Measurements from ENCODE around the gene STYX. TPM values are rescaled to one million over a fixed set of nuclear protein-coding genes. Genes with fewer than 3 reads are reported as not detected.

Gene STYX
- total and polyA plus RNA-seq, 2 of the 4 experiments (the other 2 are of a cell fraction), result 5.8 to 7.5 TPM

- no peak overlapping the region for H3K18ac ChIP-seq (ENCODE audit: low read depth, low read length)
- no peak for ATAC-seq (ENCODE audit: low read depth)
- no peak overlapping the region for H2BK15ac ChIP-seq (ENCODE audit: low read depth, low read length)
- no peak overlapping the region for H2BK5ac ChIP-seq (ENCODE audit: low read depth, low read length, poor library complexity, severe bottlenecking)
- no peak overlapping the region for H3K4me2 ChIP-seq (ENCODE audit: low read depth, low read length)
- H3K27ac ChIP-seq (ENCODE audit: insufficient read depth, low read length), result no peak overlapping the region
- no peaks in the 10 kb centered on the region for H3K9me3 ChIP-seq (ENCODE audit: control insufficient read depth, insufficient read depth, low read length)
- DNase-seq, result no peak
- peaks cover 6 to 20% of the 10 kb centered on the region in 2 experiments; a peak in 3 of 4 replicates for H3K79me1 ChIP-seq (ENCODE audit: low read depth in 1 of 2, low read length in 2 of 2)
- no peak overlapping the region for H2AFZ ChIP-seq (replicated peaks; ENCODE audit: low read length, poor library complexity)
- no peak overlapping the region for H4K8ac ChIP-seq (ENCODE audit: low read depth in 2 of 2, low read length in 2 of 2)
- no peak overlapping the region for H3K9ac ChIP-seq (ENCODE audit: low read depth, low read length)
- H3K56ac ChIP-seq (ENCODE audit: extremely low read depth, insufficient read depth, low read length), result no peak overlapping the region
- no peak overlapping the region for H3K4ac ChIP-seq (ENCODE audit: low read depth, low read length)
- H3K14ac ChIP-seq (replicated peaks; ENCODE audit: low read depth, low read length), result no peak overlapping the region
- no CpG with 5 or more reads among the region's 1 CpG for WGBS, 2 experiments (ENCODE audit: extremely low coverage in 2 of 2, insufficient read length in 1 of 2)
- ChIA-PET POLR2A (ENCODE audit: unreplicated experiment) (no interaction called here), CTCF (no interaction called here)
- H3K9me1 ChIP-seq (ENCODE audit: insufficient read depth, low read length), result no peaks in the 10 kb centered on the region
- no peak overlapping the region for H4K5ac ChIP-seq (ENCODE audit: low read depth, low read length)
- no peak overlapping the region for H4K91ac ChIP-seq (ENCODE audit: insufficient read depth, low read depth, low read length)
- no peaks in the 10 kb centered on the region for H4K20me1 ChIP-seq (ENCODE audit: insufficient read depth, low read length)
- dilution Hi-C loops (cut with HindIII; ENCODE audit: low sequenced_read_pairs, unreplicated experiment) (no loop called here), intact Hi-C loops (cut with micrococcal nuclease) (no loop called here), in situ Hi-C loops (cut with MboI; ENCODE audit: low sequenced_read_pairs) (no loop called here)
- H3K4me3 ChIP-seq (ENCODE audit: insufficient read depth, low read depth, low read length), result no peak overlapping the region
- no peak overlapping the region for H2AK9ac ChIP-seq (replicated peaks; ENCODE audit: low read depth, low read length, poor library complexity)
- no peak overlapping the region for H2BK20ac ChIP-seq (ENCODE audit: low read depth, low read length)
- H2BK120ac ChIP-seq (ENCODE audit: low read depth, low read length), result no peak overlapping the region
- TF ChIP-seq, protein P1, sequence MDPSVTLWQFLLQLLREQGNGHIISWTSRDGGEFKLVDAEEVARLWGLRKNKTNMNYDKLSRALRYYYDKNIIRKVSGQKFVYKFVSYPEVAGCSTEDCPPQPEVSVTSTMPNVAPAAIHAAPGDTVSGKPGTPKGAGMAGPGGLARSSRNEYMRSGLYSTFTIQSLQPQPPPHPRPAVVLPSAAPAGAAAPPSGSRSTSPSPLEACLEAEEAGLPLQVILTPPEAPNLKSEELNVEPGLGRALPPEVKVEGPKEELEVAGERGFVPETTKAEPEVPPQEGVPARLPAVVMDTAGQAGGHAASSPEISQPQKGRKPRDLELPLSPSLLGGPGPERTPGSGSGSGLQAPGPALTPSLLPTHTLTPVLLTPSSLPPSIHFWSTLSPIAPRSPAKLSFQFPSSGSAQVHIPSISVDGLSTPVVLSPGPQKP (IDR thresholded peaks at IDR 0.05; ENCODE audit: borderline replicate concordance, low read depth, low read length), result no peak
- no peak for TF ChIP-seq USF2 (IDR thresholded peaks at IDR 0.05; ENCODE audit: low read depth, low read length)
- TF ChIP-seq MAFK (IDR thresholded peaks at IDR 0.05; ENCODE audit: low read depth, low read length), result no peak
- no peak for TF ChIP-seq CHD1 (IDR thresholded peaks at IDR 0.05; ENCODE audit: low read depth, low read length)
- TF ChIP-seq, protein P2, sequence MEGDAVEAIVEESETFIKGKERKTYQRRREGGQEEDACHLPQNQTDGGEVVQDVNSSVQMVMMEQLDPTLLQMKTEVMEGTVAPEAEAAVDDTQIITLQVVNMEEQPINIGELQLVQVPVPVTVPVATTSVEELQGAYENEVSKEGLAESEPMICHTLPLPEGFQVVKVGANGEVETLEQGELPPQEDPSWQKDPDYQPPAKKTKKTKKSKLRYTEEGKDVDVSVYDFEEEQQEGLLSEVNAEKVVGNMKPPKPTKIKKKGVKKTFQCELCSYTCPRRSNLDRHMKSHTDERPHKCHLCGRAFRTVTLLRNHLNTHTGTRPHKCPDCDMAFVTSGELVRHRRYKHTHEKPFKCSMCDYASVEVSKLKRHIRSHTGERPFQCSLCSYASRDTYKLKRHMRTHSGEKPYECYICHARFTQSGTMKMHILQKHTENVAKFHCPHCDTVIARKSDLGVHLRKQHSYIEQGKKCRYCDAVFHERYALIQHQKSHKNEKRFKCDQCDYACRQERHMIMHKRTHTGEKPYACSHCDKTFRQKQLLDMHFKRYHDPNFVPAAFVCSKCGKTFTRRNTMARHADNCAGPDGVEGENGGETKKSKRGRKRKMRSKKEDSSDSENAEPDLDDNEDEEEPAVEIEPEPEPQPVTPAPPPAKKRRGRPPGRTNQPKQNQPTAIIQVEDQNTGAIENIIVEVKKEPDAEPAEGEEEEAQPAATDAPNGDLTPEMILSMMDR (conservative IDR thresholded peaks at IDR 0.05; ENCODE audit: low read depth, low read length), result no peak
- no peak for TF ChIP-seq RFX5 (IDR thresholded peaks at IDR 0.05; ENCODE audit: low read depth, low read length)
- no peak for TF ChIP-seq BHLHE40 (IDR thresholded peaks at IDR 0.05; ENCODE audit: low read depth, low read length)
- no peak for TF ChIP-seq RAD21 (IDR thresholded peaks at IDR 0.05; ENCODE audit: low read length)
- TF ChIP-seq POLR2A (IDR thresholded peaks at IDR 0.05; ENCODE audit: low read depth, low read length), result no peak
- peaks cover 12% of the 10 kb centered on the region for H3K36me3 ChIP-seq (ENCODE audit: control insufficient read depth, insufficient read depth, low read length)
- H3K27me3 ChIP-seq (ENCODE audit: control insufficient read depth, insufficient read depth, low read length), result no peaks in the 10 kb centered on the region
- no peak overlapping the region for H2AK5ac ChIP-seq (ENCODE audit: low read depth, low read length)
- no peak overlapping the region for H3K23ac ChIP-seq (ENCODE audit: low read depth, low read length)
- BruUV-seq (replicated peaks), result no TSS peak
- no peaks in the 10 kb centered on the region for H3K4me1 ChIP-seq (ENCODE audit: control insufficient read depth, insufficient read depth, low read length)
Measured at GRCh38 chr14:52780893-52781292, 50.9 kb downstream of the STYX start.
